IPS DF 19.7 (cell line): ENCODE data around the gene DIP2B.

Experiments
- DNase-seq: peaks from one replicate; pipeline ENCODE4 v3.0.0-alpha.2; 2013; ENCODE audit warnings: low read depth, low spot score

The DIP2B gene

DNA sequence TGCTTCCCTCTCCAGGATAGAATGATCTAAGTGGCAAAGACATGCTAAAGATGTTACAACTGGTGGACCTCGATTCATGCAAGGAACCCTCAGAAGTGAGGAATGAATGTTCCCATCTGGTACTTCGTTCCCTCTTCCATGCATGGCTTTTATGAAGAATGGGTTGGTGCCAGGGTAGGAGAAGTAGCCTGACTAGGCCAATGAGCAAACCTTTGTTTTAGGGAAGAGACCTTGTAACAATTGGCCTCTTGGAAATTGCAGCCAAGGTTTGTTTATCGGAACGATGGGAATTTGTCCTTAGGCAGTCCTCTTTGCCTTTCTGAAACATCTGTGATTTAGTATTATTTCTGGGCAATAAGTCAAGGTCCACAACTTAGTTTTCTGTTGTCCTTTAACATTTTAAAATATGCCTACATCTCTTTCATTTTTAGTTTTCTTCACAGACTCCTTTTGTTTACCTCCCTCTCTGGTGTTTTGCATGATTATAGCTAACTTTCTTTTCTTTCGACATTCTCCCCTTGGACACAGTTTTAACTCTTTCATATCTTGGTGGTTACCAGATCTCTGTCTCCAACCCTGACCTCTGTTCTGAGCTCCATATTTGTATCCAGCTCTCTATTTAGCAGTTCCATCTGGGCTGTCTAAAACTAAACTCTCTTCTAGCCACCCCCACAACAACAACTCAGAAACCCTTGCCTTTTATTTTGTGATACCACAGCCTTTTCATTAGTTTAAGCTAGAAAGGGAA is 70.0 kb downstream of the DIP2B start:
- DNase-seq = no peak

DNA sequence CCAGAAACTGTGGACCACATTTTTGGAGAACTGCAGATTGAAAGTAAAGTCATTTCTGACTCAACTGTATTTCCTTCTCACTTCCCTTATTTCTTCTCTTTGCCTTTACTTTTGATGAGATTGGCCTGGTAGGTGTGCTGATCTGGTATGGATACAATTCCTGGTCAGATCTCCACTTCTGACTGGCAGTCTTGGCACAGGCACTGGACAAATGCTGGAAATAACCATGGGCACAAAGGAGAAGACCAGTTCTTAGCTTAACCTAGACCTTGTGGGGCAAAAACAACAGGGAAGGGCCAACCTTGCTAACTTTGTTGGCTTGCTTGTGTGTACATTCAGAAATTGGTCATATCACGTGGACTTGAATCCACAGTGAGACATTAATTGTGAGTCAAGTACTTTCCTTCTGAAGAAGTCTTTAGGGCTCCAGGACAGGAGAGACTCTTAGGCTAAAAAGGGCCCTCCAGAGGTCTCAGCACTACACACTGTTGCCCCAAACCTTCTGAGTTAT is 75.0 kb downstream of the DIP2B start:
- DNase-seq = no peak

DNA sequence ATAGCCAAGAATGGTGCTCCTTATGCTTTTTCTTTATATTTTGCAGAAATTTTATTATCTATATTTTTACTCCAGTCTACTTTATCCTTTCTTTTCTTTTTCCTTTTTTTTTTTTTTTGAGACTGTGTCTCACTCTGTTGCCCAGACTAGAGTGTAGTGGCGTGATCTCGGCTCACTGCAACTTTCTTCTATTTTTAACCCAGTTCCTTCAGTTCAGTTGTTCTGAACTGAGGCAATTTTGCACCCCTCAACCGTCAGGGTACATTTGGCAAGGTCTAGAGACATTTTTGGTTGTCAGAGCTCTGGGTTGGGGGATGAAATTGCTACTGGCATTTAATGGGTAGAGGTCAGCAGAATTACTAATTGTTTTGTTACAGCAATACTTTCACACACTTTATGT is 75.7 kb downstream of the DIP2B start:
- no peak for DNase-seq

DNA sequence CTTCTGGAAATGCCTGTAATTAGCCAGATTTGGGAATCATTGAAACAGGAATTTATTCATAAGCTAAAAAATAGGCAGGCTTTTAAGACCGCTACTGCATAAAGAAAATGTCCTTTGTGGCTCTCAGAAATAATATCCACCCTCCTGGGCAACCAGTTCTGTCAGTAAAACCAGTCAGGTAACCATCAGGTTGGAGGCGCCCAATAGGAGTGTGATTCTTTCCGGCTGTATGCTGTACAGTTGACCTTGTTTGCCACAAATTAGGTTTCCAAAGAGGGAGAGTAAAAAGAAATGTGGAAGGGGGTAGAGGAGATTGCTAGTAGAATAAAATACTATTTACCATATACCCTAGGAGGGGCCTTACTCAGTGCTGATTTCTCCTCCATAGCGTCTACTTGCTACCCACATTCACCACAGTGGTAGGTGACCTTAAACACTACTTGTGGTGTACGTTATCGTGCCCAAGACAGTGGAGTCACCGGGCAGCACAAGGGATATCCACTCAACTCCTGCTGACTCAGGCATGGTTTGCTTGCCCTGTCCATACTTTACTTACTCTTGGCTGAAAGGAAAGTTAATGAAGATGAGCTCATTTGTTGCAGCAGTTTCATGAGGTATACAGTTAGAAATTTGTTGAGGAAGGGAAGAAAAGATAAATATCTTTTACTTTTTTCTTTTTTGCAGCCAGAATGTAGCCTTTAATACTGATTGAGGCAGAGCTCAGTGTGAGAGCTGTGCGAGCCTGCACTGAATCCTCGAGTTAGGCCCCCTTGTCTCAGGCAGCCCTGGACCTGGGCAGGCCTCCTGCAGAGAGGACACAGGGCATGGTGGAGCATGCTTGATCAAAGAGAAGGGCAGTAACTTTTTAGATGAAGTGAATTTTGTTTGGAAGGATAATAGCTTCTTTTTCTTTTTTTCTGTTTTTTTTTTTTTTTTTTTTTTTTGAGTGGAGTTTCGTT is 76.7 kb downstream of the DIP2B start:
- no peak for DNase-seq

DNA sequence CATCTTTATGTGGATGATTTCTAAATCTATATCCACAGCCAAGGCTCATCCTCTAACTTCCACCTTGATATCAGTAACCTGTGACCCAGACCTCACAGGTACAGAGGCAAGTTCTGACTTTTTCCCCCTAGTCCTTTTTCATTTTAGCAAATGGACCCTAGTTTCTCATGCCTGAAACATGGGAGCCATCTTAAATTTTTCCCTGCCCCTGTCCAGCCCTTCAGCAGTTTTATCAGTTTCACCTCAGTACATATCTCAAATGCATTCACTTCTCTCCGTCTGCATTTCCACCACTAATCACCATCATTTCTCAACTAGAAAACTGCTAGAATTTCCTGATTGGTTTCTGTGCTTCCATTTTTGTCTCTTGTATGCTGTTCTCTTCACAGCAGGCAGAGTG is 79.3 kb downstream of the DIP2B start:
- DNase-seq = no peak

DNA sequence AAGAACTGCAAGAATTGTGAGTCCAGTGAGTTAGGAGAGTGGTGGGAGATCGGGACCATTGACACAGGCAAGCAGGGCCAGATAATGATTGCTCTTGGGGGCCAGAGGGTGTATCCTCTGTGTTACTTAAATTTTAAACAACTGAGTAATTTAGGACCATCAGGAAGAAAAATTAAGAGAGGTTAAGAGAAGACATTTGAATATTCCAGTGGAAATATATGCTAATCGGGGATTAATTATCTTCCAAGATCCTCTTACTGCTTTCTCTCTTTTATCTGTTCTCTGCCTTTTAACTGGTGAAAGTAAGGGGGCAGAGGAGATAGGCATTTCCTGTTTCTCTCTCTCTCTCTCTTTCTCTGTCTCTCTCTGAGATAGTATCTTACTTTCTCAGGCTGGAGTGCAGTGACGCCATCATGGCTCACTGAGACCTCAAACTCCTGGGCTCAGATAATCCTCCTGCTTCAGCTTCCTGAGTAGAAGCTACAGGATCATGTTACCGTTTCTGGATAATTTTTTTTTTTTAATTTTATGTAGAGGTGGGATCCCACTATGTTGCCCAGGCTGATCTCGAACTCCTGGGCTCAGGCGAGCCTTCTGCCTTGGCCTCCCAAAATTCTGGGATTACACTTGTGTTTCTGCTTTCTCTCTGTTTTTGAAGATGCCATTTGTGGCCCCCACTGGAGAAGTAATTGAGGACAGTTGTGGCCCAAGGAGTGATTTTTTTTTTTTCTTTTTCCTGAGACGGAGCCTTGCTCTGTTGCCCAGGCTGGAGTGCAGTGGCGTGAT is 85.1 kb downstream of the DIP2B start:
- DNase-seq = no peak

DNA sequence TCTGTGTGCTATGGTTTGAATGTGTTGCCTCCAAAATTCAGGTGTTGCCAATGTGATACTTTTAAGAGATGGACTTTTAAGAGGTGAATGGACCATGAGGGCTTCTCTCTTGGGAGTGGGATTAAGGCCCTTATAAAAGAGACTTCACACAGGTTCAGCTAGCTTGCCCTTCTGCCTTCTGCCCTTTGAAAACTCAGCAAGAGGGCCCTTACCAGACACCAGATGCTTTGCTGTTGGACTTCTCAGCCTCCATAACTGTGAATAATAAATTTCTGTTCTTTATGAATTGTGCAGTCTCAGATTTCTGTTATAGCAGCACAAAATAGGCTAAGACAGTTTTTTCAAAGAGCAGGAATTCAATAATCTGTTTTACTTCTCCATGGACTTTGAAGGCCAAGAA is 86.1 kb downstream of the DIP2B start:
- DNase-seq = no peak

DNA sequence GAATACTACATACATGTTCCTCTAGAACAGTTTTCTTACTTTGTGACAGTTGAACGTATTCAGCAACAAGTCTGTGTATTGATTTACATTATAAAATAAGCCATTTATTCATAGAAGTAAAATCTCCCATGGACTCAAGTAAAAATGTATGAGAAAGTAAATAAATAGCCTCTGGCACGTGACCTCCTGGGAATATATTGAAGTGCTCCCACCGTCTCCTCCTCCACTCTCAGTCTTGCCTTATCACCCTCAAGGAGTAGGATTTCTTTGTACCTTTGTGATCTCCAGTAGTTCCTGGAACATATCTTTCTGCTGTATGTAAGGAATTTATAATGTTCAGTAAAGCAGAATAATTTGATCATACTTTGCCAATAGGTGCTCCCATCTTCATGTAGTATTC is 90.9 kb downstream of the DIP2B start:
- DNase-seq = no peak

DNA sequence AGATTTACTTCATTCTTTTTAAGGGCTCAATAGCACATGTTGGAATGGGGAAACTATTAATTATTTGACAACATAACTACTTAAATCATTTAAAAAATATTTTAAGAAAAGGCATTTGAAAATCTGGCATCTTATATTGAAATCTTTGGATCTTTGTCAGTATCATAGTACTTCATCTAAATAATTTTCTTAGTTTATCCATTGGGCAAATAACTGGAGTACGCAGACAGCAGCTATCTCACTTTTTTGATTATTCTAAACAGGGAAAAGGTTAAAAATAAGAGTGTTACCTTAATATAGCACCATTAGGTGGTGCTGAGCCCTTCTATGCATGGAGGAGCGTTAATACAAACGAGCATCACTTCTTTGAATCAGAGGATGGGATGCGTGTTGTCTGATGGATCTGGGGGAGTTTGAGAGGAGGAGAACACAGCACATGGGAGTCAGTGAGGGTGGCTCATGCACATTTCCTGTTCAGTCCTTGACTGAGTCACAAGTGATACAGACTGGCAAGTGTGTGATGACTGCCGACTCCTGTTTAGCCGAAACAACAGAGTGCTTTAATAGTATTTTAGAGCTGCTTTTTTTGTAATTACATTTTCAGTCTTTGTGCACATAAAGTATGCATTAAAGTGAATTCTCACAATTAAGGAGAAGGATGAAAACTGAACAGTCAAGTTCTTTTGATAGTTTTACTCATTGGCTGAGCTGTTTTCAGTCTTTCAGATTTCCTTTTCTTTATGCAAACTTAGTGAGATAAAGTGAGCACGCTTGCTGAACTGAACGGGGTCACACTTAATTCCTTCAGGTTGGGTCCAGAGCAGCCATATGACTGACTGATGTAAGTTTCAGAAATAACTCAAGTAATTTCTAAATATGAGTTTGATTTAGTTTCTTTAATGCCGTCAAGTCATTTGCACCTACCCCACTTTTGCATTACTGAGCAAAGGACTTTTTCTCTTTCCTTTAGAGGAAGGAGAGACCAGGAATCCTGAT is 92.7 kb downstream of the DIP2B start:
- no peak for DNase-seq

DNA sequence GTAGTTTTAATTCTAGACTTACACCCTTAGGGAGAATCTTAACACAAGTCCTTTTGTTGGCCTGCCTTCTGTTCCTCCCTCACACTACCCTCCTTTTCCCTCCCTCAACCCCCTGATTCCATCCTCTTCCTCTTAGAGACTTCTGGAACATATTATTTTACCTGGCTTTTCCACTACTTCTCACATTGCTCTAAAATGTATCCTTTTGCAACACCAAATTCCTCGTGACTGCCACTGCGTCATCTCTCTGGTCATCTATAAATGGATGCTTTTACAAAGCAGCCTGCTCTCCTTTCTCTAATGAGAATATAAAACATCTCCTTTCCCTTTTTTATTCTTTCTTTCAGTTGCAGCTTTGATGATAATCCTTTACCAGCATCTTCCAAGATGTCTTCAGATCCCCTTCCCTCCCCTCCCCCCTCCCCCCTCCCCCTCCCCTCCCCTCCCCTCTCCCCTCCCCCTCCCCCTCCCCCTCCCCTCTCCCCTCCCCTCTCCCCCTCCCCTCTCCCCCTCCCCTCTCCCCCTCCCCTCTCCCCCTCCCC is 93.6 kb downstream of the DIP2B start:
- no peak for DNase-seq

DNA sequence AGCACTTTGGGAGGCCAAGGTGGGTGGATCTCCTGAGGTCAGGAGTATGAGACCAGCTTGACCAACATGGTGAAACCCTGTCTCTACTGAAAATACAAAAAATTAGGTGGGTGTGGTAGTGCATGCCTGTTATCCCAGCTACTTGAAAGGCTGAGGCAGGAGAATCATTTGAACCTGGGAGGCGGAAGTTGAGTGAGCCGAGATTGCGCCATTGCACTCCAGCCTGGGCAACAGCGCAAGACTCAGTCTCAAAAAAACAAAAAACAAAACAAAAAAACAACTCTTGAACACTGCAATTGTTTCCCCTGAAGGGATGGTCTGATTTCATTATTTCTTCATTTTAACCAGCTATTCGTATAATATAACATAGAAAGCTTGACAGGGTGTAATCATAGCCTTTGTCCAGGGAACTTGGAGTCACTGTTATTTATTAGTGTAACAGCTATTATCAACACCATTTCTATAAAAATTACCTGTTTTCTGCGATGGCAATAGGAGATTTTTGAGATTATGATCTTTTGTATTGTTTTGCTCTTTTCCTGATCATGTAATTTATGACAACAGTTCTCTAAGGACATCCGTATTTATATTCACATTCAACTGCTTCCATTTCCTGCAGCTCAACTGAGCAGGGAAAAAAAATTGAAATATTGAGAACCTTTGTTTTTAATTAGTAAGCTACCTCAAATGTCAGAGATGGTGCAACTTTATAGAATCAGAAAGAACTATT is 94.7 kb downstream of the DIP2B start:
- DNase-seq = no peak

DNA sequence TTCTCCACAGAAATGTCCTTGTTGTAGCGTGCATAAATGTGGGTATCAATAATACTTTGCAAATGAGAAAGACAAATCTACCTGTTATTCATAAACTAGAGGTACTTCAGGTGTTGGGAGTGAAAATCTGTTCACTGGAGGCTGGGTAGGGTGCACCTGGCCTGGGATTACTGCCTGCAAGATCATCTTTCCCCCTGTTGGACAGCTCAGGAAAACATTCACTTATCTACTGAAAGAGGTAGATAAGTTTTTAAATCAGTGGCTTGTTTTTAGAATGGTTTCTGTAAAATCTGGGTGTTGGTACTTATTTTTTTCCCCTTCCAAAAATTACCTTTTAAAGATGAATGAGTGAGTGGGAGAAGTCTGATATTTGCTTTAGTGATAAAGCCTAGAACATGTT is 95.6 kb downstream of the DIP2B start:
- DNase-seq = no peak

DNA sequence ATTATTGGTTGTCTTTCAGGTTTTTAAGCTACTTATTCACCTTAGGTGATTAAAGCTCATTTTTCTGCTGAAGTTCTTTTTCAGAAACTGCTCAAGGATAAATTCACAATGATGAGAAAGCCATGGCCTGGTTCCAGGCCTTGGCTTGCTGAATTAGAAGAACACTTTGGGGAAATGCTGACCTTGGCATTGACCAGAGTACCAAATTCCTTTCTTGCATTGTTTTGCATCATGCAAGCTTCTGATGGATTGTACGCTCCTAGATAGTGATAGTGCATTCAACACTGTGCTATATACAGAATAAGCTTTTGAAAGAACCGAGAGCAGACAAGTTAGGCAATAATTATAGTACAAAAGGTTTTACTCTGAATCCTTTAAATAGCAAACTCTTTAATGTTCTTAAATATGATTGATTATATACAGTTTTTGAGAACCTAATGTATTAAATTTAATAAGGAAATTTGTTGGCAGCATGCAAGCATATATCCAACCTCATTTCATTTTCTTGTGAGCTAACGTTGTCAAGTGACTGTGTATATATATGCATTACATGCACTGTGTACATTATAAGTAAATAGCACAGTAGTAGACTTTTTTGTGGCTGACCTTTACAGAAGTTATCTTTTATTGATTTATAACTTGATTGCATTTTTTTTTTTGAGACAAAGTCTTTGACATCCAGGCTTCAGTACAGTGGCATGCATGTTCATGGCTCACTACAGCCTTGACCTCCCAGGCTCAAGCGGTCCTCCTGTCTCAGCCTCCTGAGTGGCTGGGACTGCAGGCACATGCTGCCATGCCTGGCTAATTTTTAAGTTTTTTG is 99.2 kb downstream of the DIP2B start:
- DNase-seq = no peak

DNA sequence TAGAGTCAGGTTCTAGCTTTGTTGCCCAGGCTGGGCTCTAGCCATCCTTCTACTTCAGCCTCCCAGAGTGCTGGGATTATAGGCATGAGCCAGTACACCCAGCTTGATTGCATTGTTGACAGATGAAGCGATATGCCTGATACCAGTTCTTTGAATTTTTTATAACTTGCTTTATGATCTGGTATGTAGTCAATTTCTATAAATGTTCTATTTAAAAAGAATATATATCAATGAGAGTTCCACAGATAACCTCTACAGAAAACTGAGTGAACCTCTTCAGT is 99.8 kb downstream of the DIP2B start:
- DNase-seq = no peak

DNA sequence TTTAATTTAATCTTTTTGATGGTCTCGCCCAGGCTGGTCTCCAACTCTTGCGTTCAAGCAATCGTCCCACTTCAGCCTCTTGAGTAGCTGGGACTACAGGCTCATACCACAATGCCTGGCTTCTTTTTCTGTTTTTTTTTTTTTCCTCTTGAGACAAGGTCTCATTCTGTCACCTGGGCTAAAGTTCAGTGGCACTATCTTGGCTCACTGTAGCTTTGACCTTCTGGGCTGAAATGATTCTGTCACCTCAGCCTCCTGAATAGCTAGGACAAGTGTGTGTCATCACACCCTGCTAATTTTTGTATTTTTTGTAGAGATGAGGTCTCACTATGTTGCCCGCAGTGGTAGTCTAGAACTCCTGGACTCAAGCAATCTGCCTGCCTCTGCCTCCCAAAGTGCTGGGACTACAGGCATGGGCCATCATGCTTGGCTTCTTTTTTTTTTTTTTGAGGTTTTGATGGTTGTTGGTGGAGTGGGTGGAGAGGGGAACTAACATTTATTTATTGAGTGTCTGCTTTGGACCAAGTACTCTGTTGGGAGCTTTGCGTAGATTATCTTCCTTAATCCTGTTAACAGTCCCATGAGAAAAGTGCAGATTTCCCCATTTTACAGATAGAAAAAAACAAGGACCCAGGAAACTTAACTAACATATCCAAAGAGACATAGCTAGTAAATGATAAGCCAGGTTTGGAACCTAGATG is 102.0 kb downstream of the DIP2B start:
- DNase-seq = no peak

DNA sequence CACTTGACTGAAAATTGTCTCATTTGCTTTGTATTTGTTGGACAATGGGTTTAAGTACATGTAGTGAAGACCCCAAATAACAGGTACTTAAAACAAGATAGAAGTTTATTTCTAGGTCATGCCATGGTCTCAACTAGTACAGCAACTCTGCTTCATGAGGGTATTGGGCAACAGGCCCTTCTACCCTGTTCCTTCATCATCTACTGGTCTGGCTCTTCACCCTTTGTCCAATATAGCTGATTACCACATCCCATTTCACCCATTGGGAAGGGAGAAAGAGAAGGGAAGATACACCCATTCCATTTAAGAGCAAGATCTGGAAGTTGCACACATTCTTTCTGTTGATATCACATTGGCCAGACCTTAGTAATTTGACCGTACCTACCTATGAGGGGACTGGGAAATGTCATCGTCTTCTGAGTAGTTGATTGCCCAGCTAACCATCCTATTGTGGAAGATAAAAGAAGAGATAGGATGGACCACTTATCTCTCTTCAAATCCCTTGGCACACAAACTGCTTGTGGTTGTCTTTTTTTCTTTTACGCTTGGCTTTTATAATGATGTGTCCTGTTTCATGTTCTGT is 104.6 kb downstream of the DIP2B start:
- DNase-seq = no peak

DNA sequence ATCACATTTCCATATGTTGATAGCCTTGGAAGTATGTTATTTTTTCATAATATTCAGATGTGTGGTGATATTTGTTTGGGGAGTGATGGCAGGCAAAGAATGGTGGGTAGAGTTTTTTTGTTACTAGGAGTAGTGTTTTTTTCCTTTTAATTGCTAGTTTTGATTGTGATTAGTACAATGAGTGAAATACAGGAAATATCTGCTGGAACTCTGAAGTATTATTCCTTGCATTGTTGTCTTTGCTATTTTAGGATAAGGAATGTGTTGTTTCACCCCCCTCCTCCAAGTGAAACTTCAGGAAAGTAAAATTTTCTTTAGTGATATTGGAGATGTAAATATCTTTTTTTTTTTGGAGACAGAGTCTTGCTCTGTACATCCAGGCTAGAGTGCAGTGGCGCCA is 105.4 kb downstream of the DIP2B start:
- no peak for DNase-seq
